H1 (cell line): Measurements from ENCODE around the gene ST8SIA4. TPM values are rescaled to one million over a fixed set of nuclear protein-coding genes. Genes with fewer than 3 reads are reported as not detected.

Experiments
- ATF2 ChIP-seq: IDR thresholded peaks from 2 replicates; pipeline ENCODE4 v1.6.1; 2012; ENCODE audit warnings: low read length, inconsistent platforms
- BACH1 ChIP-seq: IDR thresholded peaks from 2 replicates; pipeline ENCODE4 v1.6.1; 2012; ENCODE audit warnings: low read length, improper control_type of control experiment
- CHD2 ChIP-seq: IDR thresholded peaks from 2 replicates; pipeline ENCODE4 v1.6.1; 2012; ENCODE audit warnings: low read length, improper control_type of control experiment
- GABPA ChIP-seq: IDR thresholded peaks from 2 replicates; pipeline ENCODE4 v1.6.1; 2011; ENCODE audit warnings: mild to moderate bottlenecking, low read length, moderate library complexity, borderline replicate concordance; ENCODE audit not compliant: insufficient read depth
- TEAD4 ChIP-seq: IDR thresholded peaks from 2 replicates; pipeline ENCODE4 v1.6.1; 2012; ENCODE audit warnings: low read depth, low read length, inconsistent platforms, mixed read lengths
- polyA plus RNA-seq, 7 experiments: library from polyadenylated mRNA; depleted of rRNA in 3 of 7; stranded (reverse) in 5 of 7; unstranded in 2 of 7; fragments of >200 nt in 5 of 7; fragments of 200-250 nt in 2 of 7; gene quantifications; 1 replicate in 5 of 7; 2 replicates in 1 of 7; 4 replicates in 1 of 7; pipeline versions ENCODE4 v1.2.1 to v1.2.3, GENCODE V29; 2011 to 2013; ENCODE audit warnings: missing spikeins in 2 of 7, mixed read lengths in 2 of 7
- total RNA-seq: library from RNA; stranded (reverse); fragmentation: NEBNext Ultra II Directional; extraction: Animal tissue kit (Norgen Biotek cat#: 25700); gene quantifications from 2 replicates; pipeline ENCODE4 v1.2.1, GENCODE V29; 2021

The ST8SIA4 gene
- total and polyA plus RNA-seq, 2 of the 8 experiments (the other 6 are each of a cell fraction or from before 2014, with no cell fraction given): 0.08 to 0.50 TPM

DNA sequence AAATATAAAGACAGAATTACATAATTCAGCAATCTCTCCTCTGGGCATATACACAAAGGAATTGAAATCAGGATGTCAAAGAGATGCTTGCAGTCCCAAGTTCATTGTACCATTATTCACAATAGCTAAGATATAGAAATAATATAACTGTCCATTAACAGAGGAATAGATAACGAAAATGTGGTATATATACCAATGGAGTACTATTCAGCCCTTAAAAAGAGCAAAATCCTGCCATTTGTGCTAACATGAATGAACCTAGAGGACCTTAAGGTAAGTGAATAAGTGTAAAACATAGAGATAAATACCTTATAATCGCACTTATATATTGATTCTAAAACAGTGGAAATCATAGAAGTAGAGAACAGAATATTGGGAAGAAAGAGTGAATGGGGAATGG, 7.0 kb downstream of the ST8SIA4 start (continued):
- TF ChIP-seq GABPA: no peak
- no peak for TF ChIP-seq ATF2
- TF ChIP-seq BACH1: no peak
- TF ChIP-seq CHD2: no peak
- no peak for TF ChIP-seq TEAD4
